Prostate gland (tissue), 2 donors: ENCODE results near the gene TNIP2. TPM values are rescaled to one million over a fixed set of nuclear protein-coding genes. Genes with fewer than 3 reads are reported as not detected.

Source experiments
- DNase-seq: peaks from one replicate; pipeline ENCODE4 v3.0.0-alpha.2; 2019; ENCODE audit warnings: low spot score
- H3K27ac ChIP-seq, 2 donors: fragments of 200-600 bp; sonication (generic); 2 replicates each; pipeline ENCODE4 v1.5.1; 2017 to 2019
- H3K27me3 ChIP-seq: fragments of 200-600 bp; sonication (generic); replicated peaks from 2 replicates; pipeline ENCODE4 v1.5.1; 2019; ENCODE audit not compliant: insufficient read depth
- H3K36me3 ChIP-seq, 2 donors: fragments of 200-600 bp; sonication (generic); 1 replicate in 1 of 2; 2 replicates in 1 of 2; pipeline versions ENCODE4 v1.5.1 to v1.8.1; 2017 to 2019
- H3K4me1 ChIP-seq: fragments of 200-600 bp; sonication (generic); replicated peaks from 2 replicates; pipeline ENCODE4 v1.5.1; 2019
- H3K4me3 ChIP-seq, 2 donors: fragments of 200-600 bp; sonication (generic); 2 replicates each; pipeline ENCODE4 v1.5.1; 2017 to 2019
- H3K9me3 ChIP-seq: fragments of 200-600 bp; sonication (generic); 2 replicates; pipeline ENCODE4 v1.5.1; 2017
- CTCF ChIP-seq, 4 experiments: fragments of 200-600 bp in 2 of 4; fragments of 450-650 bp in 2 of 4; sonication (generic) in 2 of 4; IDR thresholded peaks; 1 replicate in 3 of 4; 2 replicates in 1 of 4; pipeline ENCODE4 v1.5.1; 2016 to 2019; ENCODE audit warnings: antibody characterized with exemption in 4 of 4, mild to moderate bottlenecking in 2 of 4, moderate library complexity in 2 of 4
- POLR2A ChIP-seq: fragments of 450-650 bp; IDR thresholded peaks from one replicate; pipeline ENCODE4 v1.6.1; 2016; ENCODE audit warnings: antibody characterized with exemption, mild to moderate bottlenecking
- POLR2AphosphoS5 ChIP-seq: sonication (generic); formaldehyde crosslinking; IDR thresholded peaks from one replicate; pipeline ENCODE4 v1.6.1; 2017; ENCODE audit warnings: antibody characterized with exemption
- WGBS: methylation state at CpG from one replicate; pipeline ENCODE4 v1.1.5; 2018; 5-methylcytosine and 5-hydroxymethylcytosine counted together
- intact Hi-C: fragments of 100-400 bp; cut with DNase I; formaldehyde crosslinking; loops from one replicate; pipeline ENCODE4 v1.14.2; 2022
- total RNA-seq, 2 donors: library from RNA; depleted of rRNA; stranded (reverse); fragments of >200 nt; gene quantifications; one replicate each; pipeline ENCODE4 v1.1.0, GENCODE V29; 2016

The TNIP2 gene
- total RNA-seq, 2 donors from 2014 or later: 54.8 to 94.0 TPM

DNA sequence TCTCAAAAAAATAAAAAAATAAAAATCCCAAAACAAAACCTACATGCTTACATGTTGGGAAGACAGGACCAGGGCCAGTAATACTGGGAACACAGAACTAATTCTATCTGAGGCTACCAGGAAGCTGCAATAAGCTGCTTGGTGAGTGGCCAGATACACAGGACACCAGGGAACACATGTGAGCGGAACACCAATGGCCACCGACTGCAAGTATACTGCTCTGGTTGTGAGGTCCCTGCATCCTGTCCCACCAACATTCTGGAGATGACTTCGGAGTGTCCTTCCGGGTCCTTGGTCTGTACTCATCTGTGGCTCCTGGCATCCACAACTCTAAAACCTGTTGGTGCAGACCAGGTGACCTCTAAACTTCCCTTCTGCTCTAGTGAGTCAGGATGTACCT, 2.7 kb downstream of the TNIP2 start:
- peaks cover 3% of the 10 kb centered on the region for H3K4me1 ChIP-seq
- intact Hi-C loops: loop anchor here (10.0 kb wide), 1 partner anchor 509 kb away; the partner anchor contains the start of genes HAUS3 and POLN
- H3K27me3 ChIP-seq: no peaks in the 10 kb centered on the region
- TF ChIP-seq CTCF (IDR thresholded peaks at IDR 0.05): no peak
- no peak for TF ChIP-seq POLR2A
- no peak for TF ChIP-seq POLR2AphosphoS5
- DNase-seq: no peak
- no peaks in the 10 kb centered on the region for H3K36me3 ChIP-seq
- WGBS: 75% methylated on average over 4 of the region's 4 CpGs
- no peaks in the 10 kb centered on the region for H3K9me3 ChIP-seq
- H3K27ac ChIP-seq: no peak overlapping the region
- no peak overlapping the region for H3K4me3 ChIP-seq

GRCh38 chr4:2750719-2751605, 5.2 kb downstream of the TNIP2 start:
- intact Hi-C loops: loop anchor here (10.0 kb wide), 1 partner anchor 506 kb away; the partner anchor contains the start of genes HAUS3 and POLN
- no peak for TF ChIP-seq POLR2A
- TF ChIP-seq POLR2AphosphoS5: no peak
- no peak for TF ChIP-seq CTCF (IDR thresholded peaks at IDR 0.05)
- no peaks in the 10 kb centered on the region for H3K27me3 ChIP-seq
- H3K36me3 ChIP-seq: peaks cover 0 to 8% of the 10 kb centered on the region in 2 donors
- H3K9me3 ChIP-seq: no peaks in the 10 kb centered on the region
- WGBS: 78% methylated on average over 19 of the region's 19 CpGs
- no peak overlapping the region for H3K4me3 ChIP-seq
- no peak for DNase-seq
- H3K4me1 ChIP-seq: peaks cover 5% of the 10 kb centered on the region
- no peak overlapping the region for H3K27ac ChIP-seq

DNA sequence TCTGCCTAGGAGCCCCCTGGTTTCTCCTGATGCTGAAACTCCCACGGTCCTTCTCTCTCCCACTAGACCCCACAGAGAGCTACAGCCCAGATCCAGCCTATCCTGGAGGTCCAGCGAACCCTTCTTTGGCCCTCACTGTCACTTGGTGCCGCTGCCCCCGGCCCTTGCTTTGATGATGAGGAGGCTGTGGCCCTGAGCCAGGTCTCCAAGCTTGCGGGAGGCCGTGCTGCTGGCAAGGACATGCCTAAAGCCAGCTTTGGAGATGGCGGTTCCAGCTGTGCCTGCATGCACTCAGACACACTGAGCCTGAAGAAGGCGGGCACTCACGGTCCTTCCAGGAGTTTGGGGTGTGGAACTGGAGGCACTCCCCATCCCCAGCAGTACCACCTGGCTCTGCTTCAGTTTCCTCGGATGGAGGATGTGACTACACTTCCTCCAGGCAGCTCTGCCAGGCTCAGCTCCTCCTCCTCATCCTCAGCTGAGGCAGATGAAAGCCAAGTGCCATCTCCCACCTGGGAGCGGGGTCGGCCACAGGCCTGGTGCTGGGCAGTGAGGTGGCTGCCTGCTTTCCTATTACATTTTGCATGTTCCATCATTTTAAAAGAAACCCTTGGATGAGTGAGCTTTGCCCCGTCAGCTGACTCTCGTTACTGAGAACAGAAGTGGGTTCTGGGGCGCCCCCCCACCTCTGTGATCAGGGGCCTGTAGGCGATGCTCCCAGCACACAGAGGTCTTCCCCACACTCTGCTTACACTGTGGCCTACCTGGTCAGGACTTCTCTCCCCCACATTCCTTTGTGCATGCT, 9.0 kb downstream of the TNIP2 start:
- Histone ChIP-seq H3K9me3 (no peaks in the 10 kb centered on the region), H3K27ac (no peak overlapping the region), H3K4me3 (no peak overlapping the region), H3K27me3 (no peaks in the 10 kb centered on the region), H3K36me3 (peaks cover 5 to 8% of the 10 kb centered on the region in 2 donors), H3K4me1 (peaks cover 5% of the 10 kb centered on the region)
- TF ChIP-seq CTCF (IDR thresholded peaks at IDR 0.05) (no peak), POLR2A (no peak), POLR2AphosphoS5 (no peak)
- 80% methylated on average over 16 of the region's 16 CpGs for WGBS
- intact Hi-C loops: no loop called here
- DNase-seq: no peak

DNA sequence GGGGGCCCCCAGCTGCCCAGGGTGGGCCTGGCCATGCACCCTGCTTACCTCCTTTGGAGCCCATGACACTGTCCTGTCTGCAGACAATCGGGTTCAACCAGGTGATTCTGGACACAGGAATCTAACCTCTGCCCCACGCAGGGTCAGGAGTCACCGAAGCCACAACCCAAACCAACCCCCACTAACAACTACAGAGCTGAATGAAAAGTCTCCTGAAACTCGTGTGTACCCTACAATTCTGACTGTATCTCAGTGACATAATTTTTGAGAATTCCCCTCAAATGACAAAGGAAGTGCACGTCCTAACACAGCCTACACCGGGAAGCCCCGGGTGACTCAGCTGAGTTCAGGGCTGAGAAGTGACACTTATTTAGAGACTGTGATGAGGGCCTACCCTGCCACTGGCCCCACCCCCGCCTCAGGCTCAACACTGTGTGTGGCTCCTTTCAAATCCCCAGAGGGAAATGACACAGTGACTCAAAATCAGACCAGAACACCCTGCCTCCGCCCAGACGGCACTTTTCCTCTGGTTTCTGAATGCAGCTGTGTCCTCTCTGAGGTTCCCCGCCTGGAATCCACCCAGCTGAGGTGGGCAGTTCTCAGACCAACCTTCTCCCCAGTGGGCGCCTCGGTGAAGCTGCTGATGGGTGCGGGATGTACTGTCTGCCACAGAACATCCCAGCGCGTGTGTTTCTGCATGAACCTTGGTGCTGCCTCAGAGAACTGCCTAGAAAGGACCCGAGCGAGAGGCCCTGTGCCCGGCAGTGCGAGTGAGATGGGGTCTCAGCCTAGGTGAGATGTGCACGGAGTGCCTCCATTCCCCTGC, 9.9 kb downstream of the TNIP2 start:
- no peak for DNase-seq
- Histone ChIP-seq H3K4me3 (no peak overlapping the region), H3K27me3 (no peaks in the 10 kb centered on the region), H3K27ac (no peak overlapping the region), H3K9me3 (no peaks in the 10 kb centered on the region), H3K36me3 (peaks cover 5 to 8% of the 10 kb centered on the region in 2 donors), H3K4me1 (peaks cover 5% of the 10 kb centered on the region)
- WGBS: 59% methylated on average over 21 of the region's 21 CpGs
- intact Hi-C loops: no loop called here
- TF ChIP-seq CTCF (IDR thresholded peaks at IDR 0.05): no peak
- no peak for TF ChIP-seq POLR2AphosphoS5
